ENCODE results near the gene MAPRE2.

Gene MAPRE2

DNA sequence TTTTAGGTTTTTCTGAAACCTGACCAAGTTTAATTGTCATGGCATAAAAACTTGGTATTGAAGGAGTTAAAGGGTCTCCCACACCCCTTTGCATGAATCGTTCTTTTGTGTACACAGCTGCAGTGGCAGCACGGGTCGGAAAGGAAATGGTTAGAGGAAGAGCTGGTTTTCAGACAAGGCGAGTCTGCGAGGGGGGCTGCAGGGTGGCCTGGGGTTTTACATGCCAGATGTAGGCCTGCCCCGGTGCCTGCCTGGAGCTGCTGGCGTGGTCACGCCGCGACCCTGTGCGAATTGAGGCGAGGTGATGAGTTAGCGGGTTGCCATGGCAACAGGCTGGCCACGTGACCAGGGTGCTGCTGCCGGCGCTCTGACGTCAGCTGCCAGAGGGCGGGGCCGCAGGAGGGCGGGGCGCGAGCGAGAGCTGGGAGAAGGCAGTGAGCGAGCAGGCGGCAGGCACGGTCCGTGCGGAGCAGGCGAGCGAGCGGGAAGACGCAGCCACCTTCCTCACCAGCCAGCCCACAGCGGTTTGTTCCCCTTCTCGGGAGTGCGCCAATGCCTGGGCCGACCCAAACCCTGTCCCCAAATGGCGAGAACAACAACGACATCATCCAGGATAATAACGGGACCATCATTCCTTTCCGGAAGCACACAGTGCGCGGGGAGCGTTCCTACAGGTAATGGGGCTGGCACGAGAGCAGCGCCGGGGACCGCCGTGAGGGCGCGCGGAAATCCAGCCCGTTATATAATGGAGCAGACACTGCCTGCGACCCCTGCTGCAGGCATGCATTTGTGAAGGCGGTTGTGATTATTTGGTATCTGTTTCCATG is at the start of gene MAPRE2:
TSS of gene MAPRE2 (plus strand) at position 426 of the 827 bp plus-strand sequence. CDS start at position 553, 127 bp downstream.
- Histone ChIP-seq H3K4me3 (ENCODE audit: low read length) (peak within 1 kb of the TSS; percentile 95), H3K27ac (ENCODE audit: low read length) (peak within 1 kb of the TSS; percentile 76), H3K9ac (ENCODE audit: low read length) (peak within 1 kb of the TSS; percentile 88), H2AFZ (ENCODE audit: low read length) (peak within 1 kb of the TSS; percentile 91), H3K4me1 (ENCODE audit: low read length) (peaks cover 17% of the 10 kb centered on the region), H3K79me2 (ENCODE audit: low read length) (peaks cover 33% of the 10 kb centered on the region), H4K20me1 (ENCODE audit: insufficient read depth, low read length) (no peaks in the 10 kb centered on the region), H3F3A (ENCODE audit: insufficient read depth, low read length) (peaks cover 18% of the 10 kb centered on the region), H3K9me3 (replicated peaks; ENCODE audit: insufficient read depth, low read length) (no peaks in the 10 kb centered on the region), H3K27me3 (replicated peaks; ENCODE audit: insufficient read depth, low read length) (no peaks in the 10 kb centered on the region), H3K36me3 (replicated peaks; ENCODE audit: insufficient read depth, low read length) (no peaks in the 10 kb centered on the region), H3K9me2 (replicated peaks; ENCODE audit: insufficient read depth, low read length) (no peaks in the 10 kb centered on the region), H3K4me2 (ENCODE audit: low read depth, low read length) (peak within 1 kb of the TSS; percentile 83)
- TF ChIP-seq EZH2phosphoT487 (IDR thresholded peaks at IDR 0.05; ENCODE audit: low read length) = no peak
- 0 out of 2 replicates have a peak, but pooled peaks have one; percentile 6 for TF ChIP-seq CTCF (IDR thresholded peaks at IDR 0.05; ENCODE audit: low read length)
- TF ChIP-seq EZH2 (optimal IDR thresholded peaks at IDR 0.05; ENCODE audit: low read depth, low read length) = no peak
- DNase-seq = peak; percentile 97

DNA sequence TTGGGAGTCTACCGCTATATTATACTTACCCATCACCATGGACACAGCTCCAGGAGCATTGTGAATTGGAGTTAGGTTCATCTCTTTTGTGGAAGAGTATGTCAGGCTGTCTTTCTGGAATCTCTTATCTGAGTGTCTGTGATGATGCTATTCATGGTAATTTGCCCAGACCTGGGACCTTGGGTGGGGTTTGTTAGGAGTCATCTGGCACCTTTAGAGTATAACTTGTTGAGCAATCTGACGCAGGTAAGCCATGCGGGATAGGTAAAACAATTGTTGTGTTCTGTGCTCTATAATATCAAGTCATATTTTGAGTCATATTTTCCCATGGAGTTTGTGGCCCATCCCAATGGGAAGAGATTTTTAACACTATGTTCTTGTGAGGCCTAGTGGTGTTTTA is 49.7 kb upstream of the MAPRE2 start:
- no peaks in the 10 kb centered on the region for H3K9me3 ChIP-seq (replicated peaks; ENCODE audit: insufficient read depth, low read length)
- no peaks in the 10 kb centered on the region for H3K4me1 ChIP-seq (ENCODE audit: low read length)
- H3F3A ChIP-seq (ENCODE audit: insufficient read depth, low read length) = no peaks in the 10 kb centered on the region
- H4K20me1 ChIP-seq (ENCODE audit: insufficient read depth, low read length) = no peaks in the 10 kb centered on the region
- no peak overlapping the region for H2AFZ ChIP-seq (ENCODE audit: low read length)
- no peaks in the 10 kb centered on the region for H3K27me3 ChIP-seq (replicated peaks; ENCODE audit: insufficient read depth, low read length)
- no peak for DNase-seq
- TF ChIP-seq EZH2 (optimal IDR thresholded peaks at IDR 0.05; ENCODE audit: low read depth, low read length) = no peak
- no peak for TF ChIP-seq EZH2phosphoT487 (IDR thresholded peaks at IDR 0.05; ENCODE audit: low read length)
- TF ChIP-seq CTCF (IDR thresholded peaks at IDR 0.05; ENCODE audit: low read length) = no peak
- H3K27ac ChIP-seq (ENCODE audit: low read length) = no peak overlapping the region
- no peak overlapping the region for H3K4me3 ChIP-seq (ENCODE audit: low read length)
- H3K9me2 ChIP-seq (replicated peaks; ENCODE audit: insufficient read depth, low read length) = no peaks in the 10 kb centered on the region
- H3K4me2 ChIP-seq (ENCODE audit: low read depth, low read length) = no peak overlapping the region
- no peaks in the 10 kb centered on the region for H3K36me3 ChIP-seq (replicated peaks; ENCODE audit: insufficient read depth, low read length)
- no peaks in the 10 kb centered on the region for H3K79me2 ChIP-seq (ENCODE audit: low read length)
- H3K9ac ChIP-seq (ENCODE audit: low read length) = no peak overlapping the region

GRCh38 chr18:34993289-34993688 is 47.9 kb upstream of the MAPRE2 start:
- H3K4me2 ChIP-seq (ENCODE audit: low read depth, low read length) = no peak overlapping the region
- no peaks in the 10 kb centered on the region for H3K79me2 ChIP-seq (ENCODE audit: low read length)
- H3K9me3 ChIP-seq (replicated peaks; ENCODE audit: insufficient read depth, low read length) = no peaks in the 10 kb centered on the region
- no peak for DNase-seq
- no peak overlapping the region for H3K27ac ChIP-seq (ENCODE audit: low read length)
- H2AFZ ChIP-seq (ENCODE audit: low read length) = no peak overlapping the region
- no peaks in the 10 kb centered on the region for H3K4me1 ChIP-seq (ENCODE audit: low read length)
- H4K20me1 ChIP-seq (ENCODE audit: insufficient read depth, low read length) = no peaks in the 10 kb centered on the region
- H3K4me3 ChIP-seq (ENCODE audit: low read length) = no peak overlapping the region
- H3K9me2 ChIP-seq (replicated peaks; ENCODE audit: insufficient read depth, low read length) = no peaks in the 10 kb centered on the region
- H3K9ac ChIP-seq (ENCODE audit: low read length) = no peak overlapping the region
- no peaks in the 10 kb centered on the region for H3F3A ChIP-seq (ENCODE audit: insufficient read depth, low read length)
- no peaks in the 10 kb centered on the region for H3K36me3 ChIP-seq (replicated peaks; ENCODE audit: insufficient read depth, low read length)
- TF ChIP-seq EZH2phosphoT487 (IDR thresholded peaks at IDR 0.05; ENCODE audit: low read length) = no peak
- no peaks in the 10 kb centered on the region for H3K27me3 ChIP-seq (replicated peaks; ENCODE audit: insufficient read depth, low read length)

DNA sequence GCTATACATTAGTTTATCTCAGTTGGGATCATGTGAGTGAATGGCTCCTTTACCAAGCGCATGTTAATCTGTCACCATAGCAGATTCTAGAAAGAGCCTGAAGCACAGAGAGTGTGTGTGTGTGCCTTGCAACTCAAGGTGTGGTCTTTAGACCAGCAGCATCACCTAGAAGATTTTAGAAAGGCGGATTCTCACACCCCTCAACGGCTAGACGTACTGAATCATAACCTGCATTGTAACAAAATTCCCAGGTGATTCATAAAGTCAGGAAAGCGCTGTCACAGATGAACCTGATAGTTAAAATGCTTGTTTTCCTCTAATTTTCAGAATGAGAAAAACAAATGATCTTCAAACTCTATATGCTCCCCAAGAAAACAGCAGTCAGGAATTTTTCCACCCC is 45.5 kb upstream of the MAPRE2 start:
- no peaks in the 10 kb centered on the region for H3K36me3 ChIP-seq (replicated peaks; ENCODE audit: insufficient read depth, low read length)
- H3K4me1 ChIP-seq (ENCODE audit: low read length) = no peaks in the 10 kb centered on the region
- H3K4me3 ChIP-seq (ENCODE audit: low read length) = no peak overlapping the region
- H3F3A ChIP-seq (ENCODE audit: insufficient read depth, low read length) = no peaks in the 10 kb centered on the region
- H3K27me3 ChIP-seq (replicated peaks; ENCODE audit: insufficient read depth, low read length) = no peaks in the 10 kb centered on the region
- H2AFZ ChIP-seq (ENCODE audit: low read length) = no peak overlapping the region
- H4K20me1 ChIP-seq (ENCODE audit: insufficient read depth, low read length) = no peaks in the 10 kb centered on the region
- no peaks in the 10 kb centered on the region for H3K9me2 ChIP-seq (replicated peaks; ENCODE audit: insufficient read depth, low read length)
- no peaks in the 10 kb centered on the region for H3K79me2 ChIP-seq (ENCODE audit: low read length)
- H3K9ac ChIP-seq (ENCODE audit: low read length) = no peak overlapping the region
- no peak for DNase-seq
- no peaks in the 10 kb centered on the region for H3K9me3 ChIP-seq (replicated peaks; ENCODE audit: insufficient read depth, low read length)
- no peak overlapping the region for H3K27ac ChIP-seq (ENCODE audit: low read length)
- no peak overlapping the region for H3K4me2 ChIP-seq (ENCODE audit: low read depth, low read length)
- TF ChIP-seq EZH2 (optimal IDR thresholded peaks at IDR 0.05; ENCODE audit: low read depth, low read length) = no peak
- no peak for TF ChIP-seq CTCF (IDR thresholded peaks at IDR 0.05; ENCODE audit: low read length)
- TF ChIP-seq EZH2phosphoT487 (IDR thresholded peaks at IDR 0.05; ENCODE audit: low read length) = no peak
